Vagina (tissue), 2 donors: Measurements from ENCODE around the gene CCDC178.

Experiments used
- CTCF ChIP-seq, 3 experiments: fragments of 450-650 bp in 2 of 3; fragments of 200-600 bp in 1 of 3; sonication (generic) in 1 of 3; IDR thresholded peaks; one replicate each; pipeline ENCODE4 v1.5.1; 2017 to 2019; ENCODE audit warnings: antibody characterized with exemption in 3 of 3, mild to moderate bottlenecking in 2 of 3, moderate library complexity in 2 of 3
- POLR2A ChIP-seq, 2 donors: fragments of 450-650 bp; IDR thresholded peaks; one replicate each; pipeline ENCODE4 v1.6.1; 2017; ENCODE audit warnings: antibody characterized with exemption in 2 of 2, mild to moderate bottlenecking in 2 of 2, moderate library complexity in 2 of 2
- POLR2AphosphoS5 ChIP-seq, 2 donors: sonication (generic); formaldehyde crosslinking; IDR thresholded peaks; one replicate each; pipeline ENCODE4 v1.9.0; 2017; ENCODE audit warnings: antibody characterized with exemption in 2 of 2, mild to moderate bottlenecking in 2 of 2, low read depth in 1 of 2; ENCODE audit not compliant: insufficient read depth in 1 of 2

GRCh38 chr18:32956591-32957315 lies 483.8 kb downstream of the CCDC178 start:
- TF ChIP-seq CTCF (IDR thresholded peaks at IDR 0.05), result no peak
- no peak for TF ChIP-seq POLR2A (IDR thresholded peaks at IDR 0.05)
- TF ChIP-seq POLR2AphosphoS5 (IDR thresholded peaks at IDR 0.05; ENCODE audit: insufficient read depth in 1 of 2, low read depth in 1 of 2), result no peak
